Right ventricle myocardium inferior (tissue), 1 donor: ENCODE data around the gene NTRK3. TPM values are rescaled to one million over a fixed set of nuclear protein-coding genes. Genes with fewer than 3 reads are reported as not detected.
"Not testable (repeated sequence)": the region's sequence is repeated elsewhere in the genome, so short reads cannot be mapped to it uniquely, and the experiment has no call there.

Experiments used
- ATAC-seq: fragments of 200-7000 bp; cut with Tn5 transposase; one replicate; pipeline ENCODE4 v1.9.1; 2020; ENCODE audit warnings: mild to moderate bottlenecking, moderate library complexity
- DNase-seq: peaks from one replicate; pipeline ENCODE4 v3.0.0; 2021; ENCODE audit errors: missing footprints
- intact Hi-C: fragments of 100-400 bp; cut with DNase I; formaldehyde crosslinking; loops from one replicate; pipeline ENCODE4 v1.11.0; 2022
- total RNA-seq: library from RNA; stranded (reverse); fragmentation: NEBNext Ultra II Directional; extraction: Animal tissue kit (Norgen Biotek cat#: 25700); gene quantifications from one replicate; pipeline ENCODE4 v1.2.1, GENCODE V29; 2021
- donor health status: DM: no; HTN: yes; CAD: no; lungs with severe emphysema.

Gene NTRK3
- total RNA-seq, 1 donor from 2014 or later, result 5.1 TPM

GRCh38 chr15:88069561-88069960, 187.0 kb downstream of the NTRK3 start:
- no peak for DNase-seq
- no peak for ATAC-seq
- intact Hi-C loops, result no loop called here

GRCh38 chr15:88067331-88067685, 189.2 kb downstream of the NTRK3 start:
- intact Hi-C loops, result no loop called here
- DNase-seq (no peak), ATAC-seq (no peak)

DNA sequence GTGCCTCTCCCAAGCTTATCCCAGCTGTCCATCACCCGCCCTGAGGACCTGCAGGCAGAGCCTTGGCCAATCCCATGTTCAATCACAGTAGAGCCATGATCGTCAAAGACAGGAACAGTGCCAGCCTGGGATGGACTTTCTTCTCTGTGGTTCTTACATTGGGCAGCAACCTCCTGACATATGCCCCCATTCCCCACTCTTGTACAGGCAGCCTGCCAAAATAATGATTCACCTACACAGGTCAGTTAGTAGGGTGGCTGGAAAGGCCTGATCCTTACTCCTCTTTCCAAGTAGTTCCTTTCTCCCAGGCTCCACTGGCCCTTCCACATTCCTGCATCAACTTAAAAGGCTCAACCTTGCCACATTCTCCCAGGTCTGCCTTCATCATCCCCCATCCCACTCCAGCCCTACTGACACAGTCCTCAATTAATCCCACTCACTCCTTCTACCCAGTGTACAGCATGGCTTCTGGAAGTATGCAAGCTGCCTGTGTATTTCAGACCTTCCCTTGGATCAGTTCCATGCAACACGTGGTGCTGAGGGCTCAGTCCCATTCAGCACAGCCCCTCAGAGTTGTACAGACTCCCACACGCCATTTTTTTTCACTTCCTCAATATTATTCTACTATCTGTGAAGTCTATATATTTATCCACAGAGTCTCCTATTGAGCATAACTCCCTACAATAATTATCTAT, 189.8 kb downstream of the NTRK3 start:
- DNase-seq (no peak), ATAC-seq (no peak)
- intact Hi-C loops, result no loop called here

DNA sequence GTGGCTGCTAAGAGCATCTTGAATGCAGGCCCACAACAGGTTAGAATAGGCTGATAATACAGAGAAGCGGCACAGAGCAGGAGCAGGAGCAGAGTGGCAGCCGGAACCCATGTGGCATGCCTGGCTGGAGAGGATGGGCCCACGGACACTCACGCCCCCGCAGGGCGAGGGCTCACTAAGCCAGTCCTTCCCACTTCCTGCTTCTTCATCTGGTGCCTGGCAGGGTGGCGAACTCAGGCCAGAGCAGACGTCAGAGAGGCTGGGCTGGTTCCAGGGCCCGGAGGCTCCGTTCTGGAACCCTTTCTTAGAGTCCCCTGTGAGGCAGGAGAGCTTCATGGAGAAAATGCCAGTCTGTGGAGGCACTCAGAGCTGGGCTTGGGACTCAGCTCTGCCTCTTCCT, 195.1 kb downstream of the NTRK3 start:
- ATAC-seq (no peak), DNase-seq (no peak)
- intact Hi-C loops, result no loop called here

DNA sequence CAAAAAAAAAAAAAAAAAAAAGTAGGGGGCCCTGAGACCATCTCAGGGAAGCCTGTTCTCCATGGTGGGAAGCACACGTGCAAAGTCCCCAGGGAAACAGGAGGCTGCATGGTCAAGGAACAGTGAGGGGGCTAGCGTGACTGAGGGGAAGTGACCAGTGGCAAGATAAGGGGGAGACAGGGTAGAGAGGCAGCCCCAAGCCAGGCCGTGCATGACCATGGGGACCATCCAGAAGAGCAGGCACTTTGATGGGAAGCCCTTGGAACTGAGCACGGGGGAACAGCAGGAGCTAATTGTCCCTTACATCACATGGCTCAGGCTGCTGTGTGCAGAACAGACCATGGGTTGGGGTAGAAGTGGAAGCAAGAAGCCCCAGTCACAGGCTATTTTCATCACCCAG, 196.2 kb downstream of the NTRK3 start:
- DNase-seq, result no peak
- no peak for ATAC-seq
- intact Hi-C loops, result no loop called here

- no peak for ATAC-seq
- intact Hi-C loops, result no loop called here
Observed at GRCh38 chr15:88057836-88058235, 198.7 kb downstream of the NTRK3 start.

GRCh38 chr15:88049506-88049905, 207.0 kb downstream of the NTRK3 start:
- no peak for ATAC-seq
- no peak for DNase-seq
- intact Hi-C loops, result no loop called here

More at GRCh38 chr15:88057836-88058235, 198.7 kb downstream of the NTRK3 start:
- DNase-seq, result no peak

DNA sequence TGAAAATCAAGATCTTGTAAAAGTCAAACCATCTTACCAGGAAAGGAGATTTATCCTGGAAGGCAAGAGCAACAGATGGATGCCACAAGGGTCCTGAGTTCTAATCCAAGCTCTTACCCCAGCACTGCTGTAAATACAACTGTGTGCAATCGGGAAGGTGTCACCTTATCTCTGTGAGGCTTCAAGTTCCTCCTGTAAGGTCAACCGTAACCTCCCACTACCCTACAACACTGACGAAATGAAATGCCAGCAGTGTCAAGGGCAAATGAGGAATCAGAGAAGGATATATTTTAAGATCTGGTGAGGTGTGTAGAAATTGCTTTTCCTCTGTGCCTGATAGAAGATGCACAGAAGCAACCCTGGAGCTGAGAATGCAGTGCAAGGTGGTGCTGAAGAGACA, 207.8 kb downstream of the NTRK3 start:
- intact Hi-C loops, result no loop called here
- no peak for DNase-seq
- ATAC-seq, result no peak

DNA sequence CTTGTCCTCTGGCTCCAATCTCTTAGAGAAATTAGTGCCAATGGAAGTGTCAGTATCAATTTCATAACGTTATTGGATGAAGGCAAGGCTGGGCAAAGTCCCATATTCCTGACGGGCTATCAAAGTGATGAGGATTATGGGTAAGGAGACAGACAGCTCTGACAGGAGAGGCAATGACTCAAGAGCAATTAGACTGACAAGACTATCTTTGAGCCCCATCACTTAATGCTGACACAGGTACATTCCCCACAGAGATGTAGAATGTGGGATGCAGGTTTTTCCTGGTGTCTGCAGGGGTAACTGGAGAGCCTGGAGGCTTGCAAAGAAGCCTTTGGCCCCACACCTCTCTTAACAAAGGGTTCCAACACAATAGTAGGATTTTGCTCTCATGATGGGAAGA, 208.3 kb downstream of the NTRK3 start:
- ATAC-seq (no peak), DNase-seq (no peak)
- intact Hi-C loops, result no loop called here

DNA sequence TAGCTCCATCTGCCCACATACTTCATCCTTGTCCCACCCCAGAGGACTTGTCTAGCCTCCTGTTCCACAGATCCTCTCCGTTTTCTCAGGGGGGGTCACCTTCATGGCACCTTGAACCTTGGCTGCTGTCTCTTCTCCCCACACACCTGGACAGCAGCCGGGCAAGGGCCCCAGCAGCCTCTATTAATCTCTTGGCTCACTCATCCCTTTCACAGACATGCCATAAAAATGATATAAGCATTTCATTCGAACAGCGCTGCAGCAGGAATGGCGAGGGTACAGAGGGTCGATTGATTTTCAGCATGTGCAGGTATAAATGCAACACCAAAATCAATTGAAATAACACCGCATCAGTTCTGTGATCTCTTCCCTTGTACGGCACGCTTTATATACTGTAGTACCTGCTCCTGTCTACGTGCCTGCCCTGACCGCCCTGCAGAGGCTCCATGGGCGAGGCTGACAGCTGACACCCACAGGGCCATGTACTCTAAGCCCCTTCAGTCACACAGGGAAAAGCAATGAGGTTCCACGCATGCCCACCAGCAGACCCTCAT, 209.9 kb downstream of the NTRK3 start:
- intact Hi-C loops, result no loop called here
- DNase-seq (no peak), ATAC-seq (no peak)

- intact Hi-C loops, result no loop called here
- ATAC-seq (no peak), DNase-seq (no peak)
Observed at GRCh38 chr15:88043396-88043795, 213.1 kb downstream of the NTRK3 start.

- intact Hi-C loops, result no loop called here
- DNase-seq, result no peak
- no peak for ATAC-seq
Observed at GRCh38 chr15:88042047-88042446, 214.5 kb downstream of the NTRK3 start.

DNA sequence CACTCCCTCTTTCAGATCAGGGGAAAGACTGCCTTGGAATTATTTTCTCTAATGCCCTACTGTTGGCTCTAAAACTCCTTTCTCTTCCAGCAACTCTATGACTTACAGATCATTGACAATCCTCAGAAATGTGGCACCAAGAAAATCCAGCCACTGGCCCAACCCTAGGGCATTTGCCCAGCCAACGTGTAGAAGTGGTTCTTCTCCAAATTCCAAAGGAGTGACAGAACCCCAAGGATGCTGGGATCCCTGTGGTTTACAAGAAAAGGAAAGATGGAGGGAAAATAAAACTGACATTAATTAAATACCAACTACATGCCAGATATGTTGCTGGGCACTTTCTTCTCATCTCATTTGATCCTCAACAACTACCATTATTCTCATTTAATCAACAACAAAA, 216.0 kb downstream of the NTRK3 start:
- ATAC-seq (no peak), DNase-seq (no peak)
- intact Hi-C loops, result no loop called here

GRCh38 chr15:88038261-88038660, 218.3 kb downstream of the NTRK3 start:
- intact Hi-C loops, result no loop called here
- ATAC-seq (no peak), DNase-seq (no peak)

DNA sequence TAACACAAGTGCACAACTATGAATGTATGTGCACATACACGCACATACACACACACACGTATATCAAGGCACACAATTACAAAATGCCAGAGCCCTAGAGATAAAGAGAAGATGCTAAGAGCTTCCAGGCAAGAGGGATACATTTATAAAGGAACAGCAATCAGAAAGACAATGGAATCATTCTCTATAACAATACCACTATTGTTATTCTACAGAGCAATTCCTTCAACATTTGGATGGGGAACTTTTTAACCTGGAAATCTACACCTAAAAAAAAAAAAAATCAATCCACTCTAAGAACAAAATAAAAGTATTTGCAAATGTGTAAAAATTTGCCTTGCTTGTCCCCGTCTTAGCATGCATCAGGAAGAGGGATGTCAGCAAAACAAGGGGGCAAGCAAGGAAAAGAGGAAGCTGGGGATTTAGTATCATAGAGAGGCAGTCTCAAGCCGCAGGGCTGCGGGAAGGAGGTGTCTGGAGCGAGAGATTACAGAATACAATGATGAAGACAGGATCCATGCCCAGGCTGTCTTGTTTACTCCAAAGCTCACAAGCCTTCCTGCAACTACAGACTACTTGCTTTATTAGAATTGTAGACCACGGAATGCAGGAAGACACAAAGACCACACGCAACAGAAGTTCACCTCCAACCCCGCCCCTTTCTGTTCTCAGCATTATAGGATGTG, 220.2 kb downstream of the NTRK3 start:
- intact Hi-C loops, result no loop called here
- ATAC-seq (no peak), DNase-seq (no peak)

- ATAC-seq, result no peak
- no peak for DNase-seq
- intact Hi-C loops, result no loop called here
Observed at GRCh38 chr15:88035381-88035780, 221.2 kb downstream of the NTRK3 start.

DNA sequence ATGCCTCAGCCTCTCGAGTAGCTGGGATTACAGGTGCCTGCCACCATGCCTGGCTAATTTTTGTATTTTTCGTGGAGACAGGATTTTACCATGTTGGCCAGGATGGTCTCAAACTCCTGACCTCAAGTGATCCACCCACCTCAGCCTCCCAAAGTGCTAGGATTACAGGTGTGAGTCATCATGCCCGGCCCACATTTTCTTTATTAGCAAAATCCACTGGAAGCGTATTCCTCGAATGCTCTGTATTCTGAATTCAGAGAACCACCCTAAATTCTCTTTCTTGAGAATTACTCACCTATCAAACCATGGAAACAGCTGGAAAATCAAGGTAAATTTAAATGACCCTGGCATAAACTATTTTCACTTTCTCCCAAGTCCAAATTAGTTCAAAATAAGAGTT, 223.1 kb downstream of the NTRK3 start:
- not testable (repeated sequence) for ATAC-seq, DNase-seq

DNA sequence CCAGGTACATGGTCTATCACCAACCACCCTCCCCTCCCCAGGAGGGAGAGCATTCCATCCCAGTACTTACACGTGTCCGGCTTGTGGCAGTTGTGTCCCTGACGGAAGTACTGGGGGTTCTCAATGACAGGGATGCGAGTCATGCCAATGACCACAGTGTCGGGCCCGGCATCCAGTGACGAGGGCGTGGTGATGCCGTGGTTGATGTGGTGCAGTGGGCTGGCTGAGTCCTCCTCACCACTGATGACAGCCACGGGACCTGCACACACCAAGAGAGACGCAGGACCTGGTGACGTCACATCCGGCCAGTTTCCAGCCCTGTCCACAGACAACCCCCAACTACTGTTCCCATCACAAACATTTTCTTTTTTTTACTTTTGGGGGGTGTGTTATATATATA, 223.8 kb downstream of the NTRK3 start:
- no peak for ATAC-seq
- DNase-seq, result no peak
- intact Hi-C loops, result no loop called here

More for the DNA sequence above, 223.1 kb downstream of the NTRK3 start:
- intact Hi-C loops, result not testable (repeated sequence)

- intact Hi-C loops, result no loop called here
- ATAC-seq (no peak), DNase-seq (no peak)
Observed at GRCh38 chr15:88031461-88031860, 225.1 kb downstream of the NTRK3 start.

- intact Hi-C loops, result no loop called here
- DNase-seq, result no peak
- no peak for ATAC-seq
Observed at GRCh38 chr15:88029696-88030095, 226.8 kb downstream of the NTRK3 start.
